Calu3 (cell line): Measurements from ENCODE around the gene NCBP2. TPM values are rescaled to one million over a fixed set of nuclear protein-coding genes. Genes with fewer than 3 reads are reported as not detected.

Experiments used
- BruUV-seq: library from RNA; stranded (reverse); fragments of 400-500 nt; replicated peaks from 2 replicates; lab custom pipeline; 2021; lab: Mats Ljungman, UMichigan
- CTCF ChIA-PET: fragments of 300-600 bp; sonication (Branson Sonifier 250); formaldehyde crosslinking; loops from one replicate; lab custom pipeline; 2022; ENCODE audit warnings: antibody characterized with exemption; lab: Charles Lee
- DNase-seq: peaks from one replicate; pipeline ENCODE4 v3.0.0; 2022
- H3K27ac Mint-ChIP-seq: one replicate; pipeline ENCODE4 v1.8.0; 2022; ENCODE audit warnings: mixed read lengths; ENCODE audit not compliant: unreplicated experiment
- H3K27me3 Mint-ChIP-seq: one replicate; pipeline ENCODE4 v1.8.0; 2022; ENCODE audit warnings: mixed read lengths; ENCODE audit not compliant: unreplicated experiment
- H3K36me3 Mint-ChIP-seq: one replicate; pipeline ENCODE4 v1.8.0; 2022; ENCODE audit warnings: mild to moderate bottlenecking, moderate library complexity, mixed read lengths; ENCODE audit not compliant: insufficient read depth, unreplicated experiment
- H3K4me1 Mint-ChIP-seq: one replicate; pipeline ENCODE4 v1.8.0; 2022; ENCODE audit warnings: mild to moderate bottlenecking, low read depth, mixed read lengths; ENCODE audit not compliant: unreplicated experiment
- H3K4me3 Mint-ChIP-seq: one replicate; pipeline ENCODE4 v1.8.0; 2022; ENCODE audit warnings: mild to moderate bottlenecking, low read depth, moderate library complexity, mixed read lengths; ENCODE audit not compliant: unreplicated experiment
- H3K9me3 Mint-ChIP-seq: one replicate; pipeline ENCODE4 v1.8.0; 2022; ENCODE audit warnings: low read depth, mixed read lengths; ENCODE audit not compliant: unreplicated experiment
- CTCF ChIP-seq: fragments of 200-600 bp; IDR thresholded peaks from one replicate; pipeline ENCODE4 v1.8.0; 2022; ENCODE audit warnings: antibody characterized with exemption; ENCODE audit not compliant: unreplicated experiment
- intact Hi-C: fragments of 100-400 bp; cut with micrococcal nuclease; formaldehyde crosslinking; loops from one replicate; pipeline ENCODE4 v1.10.0; 2022; ENCODE audit not compliant: unreplicated experiment
- total RNA-seq: library from RNA; stranded (reverse); gene quantifications from 2 replicates; pipeline ENCODE4 v1.2.3, GENCODE V29; 2022

NCBP2 gene
- total RNA-seq, 1 experiment from 2014 or later, result 67.1 TPM

- Mint-ChIP-seq H3K4me3 (no peak overlapping the region), H3K27me3 (no peaks in the 10 kb centered on the region), H3K9me3 (no peaks in the 10 kb centered on the region), H3K36me3 (peaks cover 43% of the 10 kb centered on the region), H3K4me1 (no peaks in the 10 kb centered on the region), H3K27ac (no peak overlapping the region)
- no peak for DNase-seq
- intact Hi-C loops, result no loop called here
- no peak for TF ChIP-seq CTCF
- CTCF ChIA-PET, result no interaction called here
- BruUV-seq, result no TSS peak
These were observed 56.2 kb downstream of the NCBP2 start for GRCh38 chr3:196886144-196886543.

Other genes with a start within 250 kb of the NCBP2 start
- 1.2 and 1.7 TPM in 2 replicates for gene CEP19, start 230.3 kb downstream of the NCBP2 start, total RNA-seq
- gene PIGX, start 230.2 kb downstream of the NCBP2 start, total RNA-seq, result 24.4 and 31.2 TPM in 2 replicates
- 68.2 and 70.4 TPM in 2 replicates for gene PAK2, start 202.7 kb downstream of the NCBP2 start, total RNA-seq
- gene SENP5, start 74.6 kb downstream of the NCBP2 start, total RNA-seq, result 34.0 and 35.2 TPM in 2 replicates
- gene PIGZ, start 26.3 kb upstream of the NCBP2 start, total RNA-seq, result 6.7 TPM in 2 replicates
- 29.8 and 39.0 TPM in 2 replicates for gene MELTF, start 87.3 kb upstream of the NCBP2 start, total RNA-seq